K562 treated with DMSO at 1 percent for 12 hours (cell line): ENCODE measurements around the gene TKT. TPM values are rescaled to one million over a fixed set of nuclear protein-coding genes. Genes with fewer than 3 reads are reported as not detected.

ENCODE experiments used
- total RNA-seq: library from RNA; unstranded; fragments of 300-600 nt; gene quantifications from 2 replicates; pipeline ENCODE4 v1.2.3, GENCODE V29; 2022; ENCODE audit not compliant: insufficient read depth

TKT gene, protein sequence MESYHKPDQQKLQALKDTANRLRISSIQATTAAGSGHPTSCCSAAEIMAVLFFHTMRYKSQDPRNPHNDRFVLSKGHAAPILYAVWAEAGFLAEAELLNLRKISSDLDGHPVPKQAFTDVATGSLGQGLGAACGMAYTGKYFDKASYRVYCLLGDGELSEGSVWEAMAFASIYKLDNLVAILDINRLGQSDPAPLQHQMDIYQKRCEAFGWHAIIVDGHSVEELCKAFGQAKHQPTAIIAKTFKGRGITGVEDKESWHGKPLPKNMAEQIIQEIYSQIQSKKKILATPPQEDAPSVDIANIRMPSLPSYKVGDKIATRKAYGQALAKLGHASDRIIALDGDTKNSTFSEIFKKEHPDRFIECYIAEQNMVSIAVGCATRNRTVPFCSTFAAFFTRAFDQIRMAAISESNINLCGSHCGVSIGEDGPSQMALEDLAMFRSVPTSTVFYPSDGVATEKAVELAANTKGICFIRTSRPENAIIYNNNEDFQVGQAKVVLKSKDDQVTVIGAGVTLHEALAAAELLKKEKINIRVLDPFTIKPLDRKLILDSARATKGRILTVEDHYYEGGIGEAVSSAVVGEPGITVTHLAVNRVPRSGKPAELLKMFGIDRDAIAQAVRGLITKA
- total RNA-seq: 206 and 244 TPM in 2 replicates

DNA sequence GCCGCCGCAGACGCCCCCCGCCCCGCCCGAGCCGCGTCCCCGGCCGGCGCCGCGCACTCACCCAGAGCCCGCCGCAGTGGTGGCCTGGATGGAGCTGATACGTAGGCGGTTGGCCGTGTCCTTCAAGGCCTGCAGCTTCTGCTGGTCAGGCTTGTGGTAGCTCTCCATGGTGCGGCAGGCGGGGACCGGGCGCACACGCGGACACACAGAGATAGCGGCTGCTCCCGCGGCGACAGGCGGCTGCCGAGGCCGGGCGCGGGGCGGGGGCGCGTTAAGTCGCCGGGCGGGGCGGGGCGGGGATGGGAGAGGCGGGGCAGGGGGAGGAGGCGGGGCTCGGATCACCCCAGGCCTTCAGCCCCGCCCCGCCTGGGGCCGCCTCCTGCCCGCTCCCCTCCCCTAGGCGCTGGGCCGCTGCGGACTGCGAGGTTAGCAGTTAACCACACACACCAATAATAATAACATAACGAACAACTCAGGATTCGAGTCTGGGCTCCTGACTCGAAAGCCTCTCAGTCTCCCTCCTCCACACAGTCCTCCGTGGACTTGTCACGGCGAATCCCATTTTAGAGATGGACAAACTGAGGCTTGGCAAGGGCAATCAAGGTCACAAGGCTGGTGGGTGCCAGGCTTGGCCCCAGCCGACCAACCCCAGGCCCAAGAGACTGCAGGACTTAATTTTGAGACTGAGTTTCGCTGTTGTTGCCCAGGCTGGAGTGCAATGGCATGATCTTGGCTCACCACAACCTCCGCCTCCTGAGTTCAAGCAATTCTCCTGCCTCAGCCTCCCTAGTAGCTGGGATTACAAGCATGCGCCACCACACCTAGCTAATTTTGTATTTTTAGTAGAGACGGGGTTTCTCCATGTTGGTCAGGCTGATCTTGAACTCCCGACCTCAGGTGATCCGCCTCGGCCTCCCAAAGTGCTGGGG is at the start of gene TKT:
TKT (minus strand) TSS at position 248 of the 929 bp plus-strand sequence; CDS start at position 168, 80 bp downstream.

Other genes with a start within 250 kb of the TKT start
- gene SFMBT1, start 209.9 kb downstream of the TKT start, total RNA-seq: 0.77 and 6.5 TPM in 2 replicates
- gene RFT1, start 125.6 kb downstream of the TKT start, total RNA-seq: 8.5 and 9.3 TPM in 2 replicates
- 9.9 and 15.3 TPM in 2 replicates for gene PRKCD, start 94.8 kb downstream of the TKT start, total RNA-seq
- gene DCP1A, start 91.5 kb upstream of the TKT start, total RNA-seq: 4.3 and 11.6 TPM in 2 replicates
- not detected in 2 replicates for gene CACNA1D, start 238.6 kb upstream of the TKT start, total RNA-seq